Body of pancreas (tissue), 4 donors: ENCODE results near the gene ITGB1BP1. TPM values are rescaled to one million over a fixed set of nuclear protein-coding genes. Genes with fewer than 3 reads are reported as not detected.

Experiments
- ATAC-seq: fragments of 150-250 bp; one replicate; pipeline ENCODE4 v1.9.1; 2016
- DNase-seq, 4 donors: peaks; one replicate each; pipeline ENCODE4 v3.0.0-alpha.2; 2019
- H3K27ac ChIP-seq, 4 donors: fragments of 200-600 bp; sonication (generic); 1 replicate in 3 of 4; 2 replicates in 1 of 4; pipeline versions ENCODE4 v1.5.1 to v1.6.1; 2016 to 2019; ENCODE audit warnings: mild to moderate bottlenecking in 1 of 4, mixed read lengths in 1 of 4, moderate library complexity in 1 of 4
- H3K27me3 ChIP-seq, 2 donors: fragments of 200-600 bp; sonication (generic); one replicate each; pipeline ENCODE4 v1.6.0; 2016; ENCODE audit warnings: mild to moderate bottlenecking in 1 of 2
- H3K36me3 ChIP-seq, 2 donors: fragments of 200-600 bp; sonication (generic); replicated peaks in 1 of 2; 2 replicates each; pipeline ENCODE4 v1.5.1; 2016; ENCODE audit warnings: low read depth in 2 of 2; ENCODE audit not compliant: insufficient read depth in 1 of 2
- H3K4me1 ChIP-seq: fragments of 200-600 bp; sonication (generic); one replicate; pipeline ENCODE4 v1.6.0; 2016
- H3K4me3 ChIP-seq, 2 donors: fragments of 200-600 bp; sonication (generic); 1 replicate in 1 of 2; 2 replicates in 1 of 2; pipeline ENCODE4 v1.5.1; 2016 to 2019
- H3K9me3 ChIP-seq, 3 donors: fragments of 200-600 bp; sonication (generic); 1 replicate in 2 of 3; 2 replicates in 1 of 3; pipeline ENCODE4 v1.5.1; 2016
- CTCF ChIP-seq, 7 experiments: fragments of 450-650 bp in 4 of 7; fragments of 200-600 bp in 3 of 7; sonication (generic) in 3 of 7; IDR thresholded peaks; one replicate each; pipeline ENCODE4 v1.5.1; 2016 to 2019; ENCODE audit warnings: antibody characterized with exemption in 7 of 7
- POLR2A ChIP-seq, 3 donors: fragments of 450-650 bp; IDR thresholded peaks; one replicate each; pipeline ENCODE4 v1.6.1; 2016; ENCODE audit warnings: antibody characterized with exemption in 3 of 3, mild to moderate bottlenecking in 2 of 3
- WGBS, 2 donors: methylation state at CpG; one replicate each; pipeline ENCODE4 v1.1.5; 2017; 5-methylcytosine and 5-hydroxymethylcytosine counted together
- intact Hi-C: fragments of 100-400 bp; cut with DNase I; formaldehyde crosslinking; loops from one replicate; pipeline ENCODE4 v1.15.1; 2023
- total RNA-seq, 2 donors: library from RNA; depleted of rRNA; stranded (reverse); fragments of >200 nt; gene quantifications; one replicate each; pipeline ENCODE4 v1.1.0, GENCODE V29; 2016

Gene ITGB1BP1
- total RNA-seq, 2 donors from 2014 or later: 16.6 to 28.3 TPM

GRCh38 chr2:9388950-9389911 is 34.1 kb downstream of the ITGB1BP1 start:
- TF ChIP-seq POLR2A (IDR thresholded peaks at IDR 0.05): no peak
- no peak for TF ChIP-seq CTCF (IDR thresholded peaks at IDR 0.05)
- intact Hi-C loops: no loop called here
- Histone ChIP-seq H3K4me3 (no peak overlapping the region), H3K9me3 (no peaks in the 10 kb centered on the region), H3K4me1 (peaks cover 4% of the 10 kb centered on the region), H3K36me3 (peaks cover 0 to 4% of the 10 kb centered on the region in 2 donors), H3K27me3 (no peaks in the 10 kb centered on the region), H3K27ac (no peak overlapping the region)
- DNase-seq: no peak
- WGBS, 2 donors: 88 to 90% methylated on average over 22 to 27 of the region's 28 CpGs
- ATAC-seq: no peak

DNA sequence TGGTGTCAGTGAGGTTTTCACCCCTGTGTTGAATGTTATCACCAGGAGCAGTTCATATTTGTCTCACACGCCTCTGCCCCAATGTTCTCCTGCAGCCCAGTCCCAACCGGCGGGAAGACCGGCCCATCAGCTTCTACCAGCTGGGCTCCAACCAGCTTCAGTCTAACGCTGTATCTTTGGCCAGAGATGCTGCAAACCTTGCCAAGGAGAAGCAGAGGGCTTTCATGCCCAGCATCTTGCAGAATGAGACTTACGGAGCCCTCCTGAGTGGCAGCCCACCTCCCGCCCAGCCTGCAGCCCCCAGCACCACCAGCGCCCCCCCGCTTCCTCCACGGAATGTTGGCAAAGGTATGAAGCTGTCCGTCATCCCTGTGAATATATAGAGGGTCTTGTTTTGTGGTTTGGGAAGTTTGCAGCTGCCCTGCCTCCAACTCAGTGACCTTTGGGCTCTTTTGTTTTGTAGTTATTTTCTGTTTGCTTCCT is 35.1 kb downstream of the ITGB1BP1 start:
- Histone ChIP-seq H3K36me3 (peaks cover 0 to 4% of the 10 kb centered on the region in 2 donors), H3K4me1 (peaks cover 4% of the 10 kb centered on the region), H3K4me3 (no peak overlapping the region), H3K27ac (no peak overlapping the region), H3K27me3 (no peaks in the 10 kb centered on the region), H3K9me3 (no peaks in the 10 kb centered on the region)
- intact Hi-C loops: no loop called here
- 88 to 90% methylated on average over 11 of the region's 11 CpGs for WGBS, 2 donors
- TF ChIP-seq POLR2A (IDR thresholded peaks at IDR 0.05): no peak
- ATAC-seq: no peak
- DNase-seq: no peak

GRCh38 chr2:9385841-9386240 is 37.5 kb downstream of the ITGB1BP1 start:
- peaks cover 4% of the 10 kb centered on the region for H3K4me1 ChIP-seq
- H3K27ac ChIP-seq: peak overlapping the region in 2 of 4 donors; percentile 51 to 68
- no peak for ATAC-seq
- no peak overlapping the region for H3K4me3 ChIP-seq
- TF ChIP-seq CTCF (IDR thresholded peaks at IDR 0.05) (no peak), POLR2A (IDR thresholded peaks at IDR 0.05) (no peak)
- H3K27me3 ChIP-seq: no peaks in the 10 kb centered on the region
- H3K9me3 ChIP-seq: no peaks in the 10 kb centered on the region
- peaks cover 0 to 6% of the 10 kb centered on the region in 2 donors for H3K36me3 ChIP-seq
- intact Hi-C loops: no loop called here
- no peak for DNase-seq
- WGBS, 2 donors: 76 to 85% methylated on average over 6 of the region's 6 CpGs

- no peaks in the 10 kb centered on the region for H3K27me3 ChIP-seq
- TF ChIP-seq POLR2A (IDR thresholded peaks at IDR 0.05) (no peak), CTCF (IDR thresholded peaks at IDR 0.05) (no peak)
- H3K4me3 ChIP-seq: no peak overlapping the region
- no peaks in the 10 kb centered on the region for H3K9me3 ChIP-seq
- ATAC-seq (no peak), DNase-seq (no peak)
- peaks cover 4% of the 10 kb centered on the region for H3K4me1 ChIP-seq
- H3K27ac ChIP-seq: no peak overlapping the region
- WGBS, 2 donors: 88 to 94% methylated on average over 4 of the region's 4 CpGs
- peaks cover 0 to 5% of the 10 kb centered on the region in 2 donors for H3K36me3 ChIP-seq
- intact Hi-C loops: no loop called here
Measured at GRCh38 chr2:9384521-9384920, 38.8 kb downstream of the ITGB1BP1 start.

- H3K27ac ChIP-seq: no peak overlapping the region
Measured at GRCh38 chr2:9382604-9383235, 40.6 kb downstream of the ITGB1BP1 start.

More at GRCh38 chr2:9382604-9383235, 40.6 kb downstream of the ITGB1BP1 start:
- no peak overlapping the region for H3K4me3 ChIP-seq
- no peak for DNase-seq
- ATAC-seq: no peak
- H3K4me1 ChIP-seq: peaks cover 4% of the 10 kb centered on the region
- intact Hi-C loops: no loop called here
- H3K27me3 ChIP-seq: no peaks in the 10 kb centered on the region
- peaks cover 0 to 4% of the 10 kb centered on the region in 2 donors for H3K36me3 ChIP-seq
- 89 to 95% methylated on average over 6 of the region's 6 CpGs for WGBS, 2 donors
- no peaks in the 10 kb centered on the region for H3K9me3 ChIP-seq
- TF ChIP-seq POLR2A (IDR thresholded peaks at IDR 0.05) (no peak), CTCF (IDR thresholded peaks at IDR 0.05) (no peak)
